Nephron progenitor cell (in vitro differentiated cells): ENCODE measurements around the gene SPINT3.

ENCODE experiments used
- DNase-seq: peaks from one replicate; pipeline ENCODE4 v3.0.0; 2021
- H3K27ac Mint-ChIP-seq: 2 replicates; pipeline ENCODE4 v1.8.0; 2021; ENCODE audit warnings: mild to moderate bottlenecking, moderate library complexity, mixed read lengths
- H3K27me3 Mint-ChIP-seq: 2 replicates; pipeline ENCODE4 v1.8.0; 2021; ENCODE audit warnings: mild to moderate bottlenecking, low read depth, mixed read lengths; ENCODE audit not compliant: poor library complexity
- H3K36me3 Mint-ChIP-seq: 2 replicates; pipeline ENCODE4 v1.8.0; 2021; ENCODE audit warnings: low read depth, mixed read lengths
- H3K4me1 Mint-ChIP-seq: 2 replicates; pipeline ENCODE4 v1.8.0; 2021; ENCODE audit warnings: mixed read lengths
- H3K4me3 Mint-ChIP-seq: 2 replicates; pipeline ENCODE4 v1.8.0; 2021; ENCODE audit warnings: mild to moderate bottlenecking, moderate library complexity, mixed read lengths
- H3K9me3 Mint-ChIP-seq: 2 replicates; pipeline ENCODE4 v1.8.0; 2021; ENCODE audit warnings: mild to moderate bottlenecking, moderate library complexity, mixed read lengths
- TF ChIP-seq, protein P1 (sequence below): fragments of 200-600 bp; sonication (generic); IDR thresholded peaks from 2 replicates; pipeline ENCODE4 v1.5.0; 2021; ENCODE audit warnings: antibody characterized with exemption

SPINT3 gene, protein sequence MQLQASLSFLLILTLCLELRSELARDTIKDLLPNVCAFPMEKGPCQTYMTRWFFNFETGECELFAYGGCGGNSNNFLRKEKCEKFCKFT

DNA sequence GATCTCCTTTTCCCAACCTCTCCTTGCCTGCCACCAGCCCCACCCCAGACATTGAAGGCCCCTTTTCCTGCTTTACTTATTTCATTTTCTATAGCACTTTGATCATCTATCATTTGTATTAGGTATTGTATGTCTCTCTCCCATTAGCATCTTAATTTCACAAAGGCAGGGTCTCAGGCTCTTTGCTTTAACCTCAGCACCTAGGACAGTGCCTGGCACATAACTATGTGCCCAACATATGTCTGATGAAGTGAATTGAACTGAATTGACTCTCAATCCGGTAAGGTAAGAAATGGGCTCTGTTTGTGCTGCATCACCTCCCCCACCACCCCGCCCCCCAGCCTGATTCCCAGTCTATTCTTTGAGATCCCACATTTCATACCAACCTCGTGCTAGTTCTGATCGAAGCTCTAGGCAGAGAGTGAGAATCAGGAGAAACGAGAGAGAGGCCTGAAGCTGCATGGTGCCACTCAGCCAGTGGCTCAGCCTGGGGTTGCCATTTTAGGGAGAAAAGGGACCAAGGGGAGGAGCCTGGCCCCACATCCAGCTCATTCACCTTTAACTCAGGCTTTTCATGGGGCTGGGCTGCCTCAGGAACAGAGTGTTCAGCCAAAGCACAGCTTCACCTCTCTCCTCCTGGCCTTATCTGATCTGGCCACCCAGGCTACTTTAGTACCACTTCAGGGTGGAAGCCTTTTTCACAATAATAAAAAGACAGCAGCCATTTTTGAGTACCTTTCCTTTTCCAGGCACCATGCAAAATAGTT, at the start of gene SPINT3:
Gene SPINT3, minus strand, starts transcription at position 476 of the 767 bp plus-strand sequence. Its CDS starts 14 bp downstream, at position 462.
- H3K36me3 Mint-ChIP-seq = no peaks in the 10 kb centered on the region
- no peak for DNase-seq
- peaks cover 19% of the 10 kb centered on the region for H3K27me3 Mint-ChIP-seq
- no peaks in the 10 kb centered on the region for H3K9me3 Mint-ChIP-seq
- TF ChIP-seq, protein P1, sequence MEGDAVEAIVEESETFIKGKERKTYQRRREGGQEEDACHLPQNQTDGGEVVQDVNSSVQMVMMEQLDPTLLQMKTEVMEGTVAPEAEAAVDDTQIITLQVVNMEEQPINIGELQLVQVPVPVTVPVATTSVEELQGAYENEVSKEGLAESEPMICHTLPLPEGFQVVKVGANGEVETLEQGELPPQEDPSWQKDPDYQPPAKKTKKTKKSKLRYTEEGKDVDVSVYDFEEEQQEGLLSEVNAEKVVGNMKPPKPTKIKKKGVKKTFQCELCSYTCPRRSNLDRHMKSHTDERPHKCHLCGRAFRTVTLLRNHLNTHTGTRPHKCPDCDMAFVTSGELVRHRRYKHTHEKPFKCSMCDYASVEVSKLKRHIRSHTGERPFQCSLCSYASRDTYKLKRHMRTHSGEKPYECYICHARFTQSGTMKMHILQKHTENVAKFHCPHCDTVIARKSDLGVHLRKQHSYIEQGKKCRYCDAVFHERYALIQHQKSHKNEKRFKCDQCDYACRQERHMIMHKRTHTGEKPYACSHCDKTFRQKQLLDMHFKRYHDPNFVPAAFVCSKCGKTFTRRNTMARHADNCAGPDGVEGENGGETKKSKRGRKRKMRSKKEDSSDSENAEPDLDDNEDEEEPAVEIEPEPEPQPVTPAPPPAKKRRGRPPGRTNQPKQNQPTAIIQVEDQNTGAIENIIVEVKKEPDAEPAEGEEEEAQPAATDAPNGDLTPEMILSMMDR = no peak
- peaks cover 13% of the 10 kb centered on the region for H3K4me1 Mint-ChIP-seq
- H3K27ac Mint-ChIP-seq = no peak within 1 kb of the TSS
- H3K4me3 Mint-ChIP-seq = no peak within 1 kb of the TSS

DNA sequence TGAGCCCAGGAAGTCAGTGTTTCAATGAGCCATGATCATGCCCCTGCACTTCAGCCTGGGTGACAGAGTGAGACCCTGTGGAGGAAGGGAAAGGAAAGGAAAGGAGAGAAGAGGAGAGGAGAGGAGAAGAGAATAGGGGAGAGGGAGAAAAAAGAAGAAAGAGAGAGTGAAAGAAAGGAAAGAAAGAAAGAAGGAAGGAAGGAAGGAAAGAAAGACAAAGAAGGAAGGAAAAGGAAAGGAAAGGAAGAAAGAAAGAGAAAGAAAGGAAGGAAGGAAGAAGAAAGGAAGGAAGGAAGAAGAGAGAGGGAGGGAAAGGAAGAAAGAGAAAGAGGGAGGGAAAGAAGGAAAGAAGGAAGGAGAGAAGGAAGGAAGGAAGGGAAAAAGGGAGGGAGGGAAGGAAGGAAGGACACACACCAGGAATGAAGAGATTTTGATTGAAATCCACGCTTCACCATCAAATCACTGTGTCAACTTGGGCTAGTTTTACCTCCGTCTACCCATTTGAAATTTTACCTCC, 49.4 kb upstream of the SPINT3 start:
- H3K9me3 Mint-ChIP-seq = peaks cover 2% of the 10 kb centered on the region
- TF ChIP-seq, protein P1 = no peak
- H3K4me3 Mint-ChIP-seq = no peak overlapping the region
- DNase-seq = no peak
- H3K27ac Mint-ChIP-seq = no peak overlapping the region
- no peaks in the 10 kb centered on the region for H3K4me1 Mint-ChIP-seq
- peaks cover 10% of the 10 kb centered on the region for H3K27me3 Mint-ChIP-seq
- no peaks in the 10 kb centered on the region for H3K36me3 Mint-ChIP-seq

GRCh38 chr20:45555198-45555597, 39.8 kb upstream of the SPINT3 start:
- no peaks in the 10 kb centered on the region for H3K9me3 Mint-ChIP-seq
- no peak overlapping the region for H3K27ac Mint-ChIP-seq
- H3K36me3 Mint-ChIP-seq = no peaks in the 10 kb centered on the region
- DNase-seq = no peak
- no peak overlapping the region for H3K4me3 Mint-ChIP-seq
- TF ChIP-seq, protein P1 = no peak
- peaks cover 4% of the 10 kb centered on the region for H3K27me3 Mint-ChIP-seq
- H3K4me1 Mint-ChIP-seq = no peaks in the 10 kb centered on the region

- DNase-seq = no peak
- no peaks in the 10 kb centered on the region for H3K36me3 Mint-ChIP-seq
- H3K4me1 Mint-ChIP-seq = no peaks in the 10 kb centered on the region
- TF ChIP-seq, protein P1 = no peak
- H3K27me3 Mint-ChIP-seq = peaks cover 12% of the 10 kb centered on the region
- H3K9me3 Mint-ChIP-seq = no peaks in the 10 kb centered on the region
- H3K4me3 Mint-ChIP-seq = no peak overlapping the region
- no peak overlapping the region for H3K27ac Mint-ChIP-seq
These were observed 37.0 kb upstream of the SPINT3 start for GRCh38 chr20:45552456-45552855.

GRCh38 chr20:45550765-45551164, 35.3 kb upstream of the SPINT3 start:
- Mint-ChIP-seq H3K27me3 (peaks cover 16% of the 10 kb centered on the region), H3K4me1 (no peaks in the 10 kb centered on the region), H3K27ac (no peak overlapping the region), H3K4me3 (no peak overlapping the region), H3K36me3 (no peaks in the 10 kb centered on the region), H3K9me3 (no peaks in the 10 kb centered on the region)
- DNase-seq = no peak
- TF ChIP-seq, protein P1 = no peak
